HG03342 (cell line): ENCODE results near the gene KCNB1.

Source experiments
- ATAC-seq: cut with Tn5 transposase; IDR thresholded peaks from one replicate; pipeline ENCODE4 v1.9.1; 2021; ENCODE audit warnings: mild to moderate bottlenecking, moderate library complexity; ENCODE audit not compliant: unreplicated experiment

Gene KCNB1

GRCh38 chr20:49501917-49502316, 19.4 kb upstream of the KCNB1 start:
- ATAC-seq: no peak

- ATAC-seq: no peak
Observed at GRCh38 chr20:49497398-49497669, 14.9 kb upstream of the KCNB1 start.

- ATAC-seq: no peak
Observed at GRCh38 chr20:49496553-49497397, 14.3 kb upstream of the KCNB1 start.

GRCh38 chr20:49496043-49496442, 13.6 kb upstream of the KCNB1 start:
- ATAC-seq: no peak

- ATAC-seq: no peak
Observed at GRCh38 chr20:49490689-49491088, 8.2 kb upstream of the KCNB1 start.

GRCh38 chr20:49489688-49490087, 7.2 kb upstream of the KCNB1 start:
- ATAC-seq: no peak

- no peak for ATAC-seq
Observed at GRCh38 chr20:49486064-49486463, 3.6 kb upstream of the KCNB1 start.

- ATAC-seq: no peak
Observed at GRCh38 chr20:49485563-49485962, 3.1 kb upstream of the KCNB1 start.

- no peak for ATAC-seq
Observed at GRCh38 chr20:49484180-49485140, 2.0 kb upstream of the KCNB1 start.

GRCh38 chr20:49483696-49484123, 1.2 kb upstream of the KCNB1 start:
- no peak for ATAC-seq

GRCh38 chr20:49483018-49483695, 689 bp upstream of the KCNB1 start:
- no peak for ATAC-seq

- no peak for ATAC-seq
Observed at GRCh38 chr20:49482173-49482572, 295 bp downstream of the KCNB1 start.

- no peak for ATAC-seq
Observed at GRCh38 chr20:49481116-49481515, 1.4 kb downstream of the KCNB1 start.

GRCh38 chr20:49480236-49480635, 2.2 kb downstream of the KCNB1 start:
- no peak for ATAC-seq

GRCh38 chr20:49479785-49480184, 2.7 kb downstream of the KCNB1 start:
- ATAC-seq: no peak

GRCh38 chr20:49478754-49479689, 3.4 kb downstream of the KCNB1 start:
- ATAC-seq: no peak

GRCh38 chr20:49478266-49478665, 4.2 kb downstream of the KCNB1 start:
- ATAC-seq: no peak

GRCh38 chr20:49477200-49477599, 5.3 kb downstream of the KCNB1 start:
- no peak for ATAC-seq

- ATAC-seq: no peak
Observed at GRCh38 chr20:49476016-49476355, 6.5 kb downstream of the KCNB1 start.

- ATAC-seq: no peak
Observed at GRCh38 chr20:49475292-49476015, 7.0 kb downstream of the KCNB1 start.
